Rectal smooth muscle tissue (tissue), 1 donor: ENCODE data around the gene IQCK.

ENCODE experiments used
- H3K27ac ChIP-seq: one replicate; pipeline ENCODE4 v1.7.0; 2013; ENCODE audit warnings: low read depth, low read length, inconsistent platforms
- H3K27me3 ChIP-seq: one replicate; pipeline ENCODE4 v1.7.0; 2013; ENCODE audit warnings: low read length; ENCODE audit not compliant: control insufficient read depth, insufficient read depth
- H3K36me3 ChIP-seq: one replicate; pipeline ENCODE4 v1.7.0; 2013; ENCODE audit warnings: low read length; ENCODE audit not compliant: control insufficient read depth, insufficient read depth
- H3K4me1 ChIP-seq: one replicate; pipeline ENCODE4 v1.7.0; 2013; ENCODE audit warnings: low read length; ENCODE audit not compliant: control insufficient read depth, insufficient read depth
- H3K4me3 ChIP-seq: one replicate; pipeline ENCODE4 v1.7.0; 2013; ENCODE audit warnings: low read length
- H3K9ac ChIP-seq: one replicate; pipeline ENCODE4 v1.7.0; 2013; ENCODE audit warnings: low read length

The IQCK gene

DNA sequence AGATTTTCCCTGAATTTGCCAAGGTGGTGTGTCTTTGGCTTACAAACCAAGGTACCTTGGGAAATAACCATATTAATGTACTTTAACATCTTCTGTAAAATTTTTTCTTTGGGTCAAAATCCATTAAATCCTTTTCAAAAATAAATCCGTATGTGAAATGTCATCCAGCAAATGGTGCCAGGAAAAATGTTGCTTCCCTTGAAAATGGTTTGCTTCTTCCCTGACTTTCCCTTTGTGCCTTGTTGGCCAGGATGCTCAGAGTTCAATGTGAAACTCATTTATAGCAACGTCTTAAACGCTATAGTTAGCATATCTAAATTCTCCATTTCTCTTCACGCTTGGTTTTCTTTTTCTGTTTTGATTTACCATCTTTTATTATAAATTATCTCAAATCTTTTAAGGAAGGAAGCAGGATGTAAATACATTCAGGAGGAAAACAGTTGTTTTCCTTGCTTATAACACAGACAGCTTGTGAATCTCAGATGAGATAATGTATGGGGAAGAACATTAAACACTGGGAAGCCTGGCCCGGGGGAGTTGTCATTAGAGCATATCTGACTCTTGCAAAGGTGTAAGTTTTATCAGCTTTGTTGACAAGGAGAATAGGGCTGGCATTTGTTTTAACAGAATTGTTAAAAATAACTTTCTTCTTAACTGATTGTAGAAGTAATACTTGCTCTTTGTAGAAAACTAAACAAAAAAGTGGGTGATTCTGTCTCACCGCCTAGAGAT lies 124.5 kb downstream of the IQCK start:
- Histone ChIP-seq H3K4me3 (no peak overlapping the region), H3K36me3 (no peaks in the 10 kb centered on the region), H3K27ac (no peak overlapping the region), H3K27me3 (no peaks in the 10 kb centered on the region), H3K9ac (no peak overlapping the region), H3K4me1 (no peaks in the 10 kb centered on the region)

DNA sequence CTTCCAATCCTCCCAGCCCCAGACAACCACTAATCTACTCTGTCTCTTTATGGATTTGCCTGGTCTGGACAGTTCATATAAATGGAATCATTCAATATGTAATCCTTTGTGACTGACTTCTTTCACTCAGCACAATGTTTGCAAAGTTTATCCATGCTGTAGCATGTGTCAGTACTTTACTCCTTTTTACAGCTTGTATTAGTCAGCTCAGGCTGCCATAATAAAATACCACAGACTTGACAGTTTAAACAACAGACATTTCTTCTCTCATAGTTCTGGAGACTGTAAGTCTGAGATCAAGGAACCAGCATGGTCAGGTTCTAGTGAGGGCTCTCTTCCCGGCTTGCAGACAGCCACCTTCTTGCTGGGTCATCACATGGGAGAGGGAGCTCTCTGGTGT lies 125.3 kb downstream of the IQCK start:
- Histone ChIP-seq H3K27me3 (no peaks in the 10 kb centered on the region), H3K36me3 (no peaks in the 10 kb centered on the region), H3K4me1 (no peaks in the 10 kb centered on the region), H3K4me3 (no peak overlapping the region), H3K9ac (no peak overlapping the region), H3K27ac (no peak overlapping the region)

DNA sequence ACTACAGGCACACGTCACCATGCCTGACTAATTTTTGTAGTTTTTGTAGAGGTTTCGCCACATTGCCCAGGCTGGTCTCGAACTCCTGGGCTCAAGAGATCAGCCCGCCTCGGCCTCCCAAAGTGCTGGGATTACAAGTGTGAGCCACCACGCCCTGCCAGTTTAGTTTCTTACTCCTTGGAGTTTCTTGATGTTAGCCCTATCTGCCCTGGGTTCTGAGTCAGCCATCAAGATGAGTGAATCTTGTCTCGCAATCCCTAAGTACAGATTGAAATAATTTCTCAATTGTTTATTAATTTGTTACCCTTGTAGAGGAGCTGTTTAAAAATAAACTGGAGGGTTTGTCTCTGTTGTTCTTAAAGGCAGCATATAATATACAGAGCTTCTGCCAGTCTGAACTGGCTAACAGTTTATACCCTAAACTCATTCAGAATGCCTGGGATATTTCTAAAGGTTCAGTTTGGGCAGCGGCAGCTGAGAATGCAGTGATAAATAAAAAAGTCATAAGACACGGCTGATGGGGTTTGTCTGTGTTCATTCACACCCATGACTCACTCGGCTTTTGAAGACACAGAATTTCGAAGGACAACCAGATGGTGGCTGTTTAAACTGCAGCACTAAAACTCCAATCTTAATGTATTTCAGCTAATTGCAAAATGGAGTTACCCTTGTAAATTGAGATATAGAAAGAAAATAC lies 127.0 kb downstream of the IQCK start:
- H3K27ac ChIP-seq = no peak overlapping the region
- H3K4me1 ChIP-seq = no peaks in the 10 kb centered on the region
- no peaks in the 10 kb centered on the region for H3K36me3 ChIP-seq
- no peaks in the 10 kb centered on the region for H3K27me3 ChIP-seq
- H3K9ac ChIP-seq = no peak overlapping the region
- no peak overlapping the region for H3K4me3 ChIP-seq

DNA sequence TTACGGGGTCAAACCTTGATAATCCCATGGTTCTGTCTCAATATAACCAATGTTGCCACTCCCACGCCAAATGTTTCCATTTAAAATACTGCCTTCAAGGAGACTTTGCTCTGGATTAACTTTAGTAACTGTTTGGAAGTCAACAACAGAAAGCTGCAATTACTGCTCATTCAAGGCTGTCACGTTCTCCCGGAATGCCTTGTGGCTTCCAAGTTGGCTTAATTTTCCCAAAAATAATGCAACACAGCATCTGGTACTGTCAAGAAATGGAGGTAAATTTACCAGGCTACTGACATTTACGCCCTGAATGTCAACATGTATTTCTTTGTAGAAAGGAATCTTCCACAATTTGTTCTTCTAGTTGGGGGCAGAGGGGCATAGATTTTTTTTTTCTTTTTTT lies 128.4 kb downstream of the IQCK start:
- H3K9ac ChIP-seq = no peak overlapping the region
- H3K27ac ChIP-seq = no peak overlapping the region
- H3K27me3 ChIP-seq = no peaks in the 10 kb centered on the region
- no peaks in the 10 kb centered on the region for H3K36me3 ChIP-seq
- no peaks in the 10 kb centered on the region for H3K4me1 ChIP-seq
- H3K4me3 ChIP-seq = no peak overlapping the region

DNA sequence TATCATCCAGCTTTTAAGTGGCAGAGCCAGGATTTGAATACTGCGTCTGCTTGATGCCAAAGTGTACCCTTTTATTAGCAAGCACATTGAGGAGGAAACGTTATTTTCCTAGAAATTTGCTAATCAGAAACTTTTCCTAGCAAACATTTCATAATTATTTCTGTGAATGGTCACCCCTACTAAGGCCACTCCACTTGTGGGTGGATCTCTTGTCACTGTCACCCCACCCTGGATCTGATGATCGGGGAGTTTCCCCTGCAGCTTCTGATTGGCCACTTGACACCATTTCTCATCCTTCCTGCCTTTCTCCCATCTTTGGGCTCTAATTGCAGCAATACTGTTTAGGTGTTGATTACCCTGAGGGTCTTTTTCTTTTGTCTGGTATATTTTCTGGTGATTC lies 130.7 kb downstream of the IQCK start:
- no peaks in the 10 kb centered on the region for H3K36me3 ChIP-seq
- no peak overlapping the region for H3K4me3 ChIP-seq
- no peaks in the 10 kb centered on the region for H3K27me3 ChIP-seq
- H3K4me1 ChIP-seq = no peaks in the 10 kb centered on the region
- H3K9ac ChIP-seq = no peak overlapping the region
- H3K27ac ChIP-seq = no peak overlapping the region

DNA sequence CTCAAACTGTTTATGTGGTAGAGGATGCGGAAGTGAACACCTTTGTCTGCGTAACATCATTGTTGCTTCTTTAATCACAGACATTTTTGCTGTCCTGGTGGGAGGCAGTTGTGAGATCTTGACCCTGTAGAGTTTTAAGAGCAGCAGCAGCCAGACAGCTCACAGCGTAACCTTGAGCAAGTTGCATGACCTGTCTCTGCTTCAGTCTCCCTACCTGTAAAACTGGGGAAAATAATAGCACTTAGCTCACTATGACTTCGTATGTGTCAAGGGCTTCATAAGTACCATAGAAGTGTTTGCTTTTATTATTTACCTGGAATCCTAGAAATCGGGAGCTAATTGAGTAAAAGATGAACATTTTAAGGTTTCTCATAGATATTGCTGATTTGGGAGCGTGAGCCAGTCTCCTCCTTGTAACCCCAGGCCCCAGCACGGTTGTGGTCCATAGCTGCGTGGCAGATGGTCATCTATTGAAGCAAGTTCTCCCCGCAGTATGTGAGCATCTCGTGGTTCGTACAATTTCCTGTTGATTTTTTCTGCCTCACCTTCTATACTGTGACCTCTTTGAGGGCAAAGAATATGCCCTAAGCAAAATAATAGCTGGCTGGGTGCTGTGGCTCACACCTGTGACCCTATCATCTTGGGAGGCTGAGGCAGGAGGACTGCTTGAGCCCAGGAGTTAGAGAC lies 132.2 kb downstream of the IQCK start:
- Histone ChIP-seq H3K27me3 (no peaks in the 10 kb centered on the region), H3K36me3 (no peaks in the 10 kb centered on the region), H3K4me3 (no peak overlapping the region), H3K27ac (no peak overlapping the region), H3K9ac (no peak overlapping the region), H3K4me1 (no peaks in the 10 kb centered on the region)

DNA sequence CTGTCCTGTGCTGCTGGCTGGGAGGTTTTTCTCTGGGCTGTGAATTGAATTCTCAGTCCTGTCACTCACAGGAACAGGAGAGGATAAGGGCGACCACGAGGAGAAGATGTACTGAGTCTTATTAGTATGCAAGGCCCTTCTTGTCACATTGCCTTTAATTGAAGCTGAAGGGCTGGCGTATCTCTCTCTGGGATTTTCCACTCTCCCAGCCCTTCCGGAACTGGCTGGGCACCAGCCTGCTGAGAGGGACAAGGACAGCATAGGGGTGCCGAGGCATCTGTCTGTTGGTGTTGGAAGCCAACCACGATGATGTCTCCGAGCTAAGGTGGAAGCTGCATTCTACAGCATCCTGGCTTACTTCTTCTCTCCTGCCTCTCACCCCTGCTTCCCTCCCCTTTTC lies 133.4 kb downstream of the IQCK start:
- H3K4me1 ChIP-seq = no peaks in the 10 kb centered on the region
- H3K27me3 ChIP-seq = no peaks in the 10 kb centered on the region
- no peak overlapping the region for H3K9ac ChIP-seq
- no peak overlapping the region for H3K4me3 ChIP-seq
- H3K36me3 ChIP-seq = no peaks in the 10 kb centered on the region
- H3K27ac ChIP-seq = no peak overlapping the region

DNA sequence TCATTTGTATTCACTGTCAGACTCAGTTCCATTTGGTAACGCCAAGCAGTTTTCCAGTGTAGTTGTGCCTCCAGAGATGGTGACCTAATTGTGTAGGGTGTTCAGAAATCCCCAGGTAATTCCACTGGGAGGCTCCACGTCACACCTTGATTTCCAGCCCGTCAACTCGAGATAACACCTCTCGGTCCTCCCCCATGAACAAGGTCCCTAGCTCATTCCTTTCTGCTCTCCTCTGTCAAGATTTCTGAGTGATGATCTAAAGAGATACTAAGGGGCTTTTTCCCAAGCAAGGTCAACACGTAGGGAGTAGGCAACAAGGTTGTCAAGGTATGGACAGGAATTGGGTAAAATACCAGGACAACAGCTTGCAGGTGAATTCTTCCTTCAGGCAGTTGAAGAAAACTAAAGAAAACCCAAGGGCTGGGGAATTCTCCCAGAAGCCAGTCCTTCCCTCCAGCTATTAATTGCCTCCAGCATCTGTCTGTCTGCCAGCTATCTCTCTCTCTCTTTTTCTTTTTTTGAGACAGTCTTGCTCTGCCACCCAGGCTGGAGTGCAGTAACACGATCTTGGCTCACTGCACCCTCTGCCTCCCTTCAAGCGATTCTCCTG lies 135.2 kb downstream of the IQCK start:
- no peak overlapping the region for H3K4me3 ChIP-seq
- no peaks in the 10 kb centered on the region for H3K36me3 ChIP-seq
- no peaks in the 10 kb centered on the region for H3K4me1 ChIP-seq
- H3K27me3 ChIP-seq = no peaks in the 10 kb centered on the region
- no peak overlapping the region for H3K27ac ChIP-seq
- H3K9ac ChIP-seq = no peak overlapping the region

DNA sequence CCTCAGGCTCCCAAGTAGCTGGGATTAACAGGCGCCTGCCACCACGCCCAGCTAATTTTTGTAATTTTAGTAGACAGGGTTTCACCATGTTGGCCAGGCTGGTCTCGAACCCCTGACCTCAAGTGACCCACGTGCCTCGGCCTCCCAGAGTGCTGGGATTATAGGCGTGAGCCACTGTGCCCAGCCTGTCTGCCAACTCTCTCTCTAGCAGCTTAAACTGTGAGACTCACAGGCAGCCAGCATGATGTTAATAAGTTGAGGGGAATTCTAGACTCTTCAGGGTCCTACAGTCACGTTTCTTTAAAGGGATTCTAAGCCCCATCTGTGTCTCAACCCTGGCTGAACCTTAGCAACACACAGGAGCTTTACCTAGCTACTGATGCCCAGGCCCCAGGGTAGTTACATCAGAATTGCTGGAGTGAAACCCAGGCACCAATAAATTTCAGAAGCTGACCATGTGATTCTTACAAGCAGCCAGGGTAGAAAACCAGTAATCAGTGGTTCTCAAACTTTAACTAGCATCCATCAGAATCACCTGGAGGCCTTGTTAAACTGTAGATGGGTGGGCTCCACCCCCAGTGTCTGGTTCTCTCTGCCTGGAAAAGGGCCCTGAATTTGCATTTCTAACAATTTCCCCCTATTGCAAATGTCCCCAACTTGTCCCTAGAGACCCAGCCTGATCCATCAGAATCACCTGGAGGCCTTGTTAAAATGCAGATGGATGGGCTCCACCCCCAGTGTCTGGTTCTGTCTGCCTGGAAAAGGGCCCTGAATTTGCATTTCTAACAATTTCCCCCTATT lies 135.9 kb downstream of the IQCK start:
- no peaks in the 10 kb centered on the region for H3K4me1 ChIP-seq
- H3K36me3 ChIP-seq = no peaks in the 10 kb centered on the region
- H3K4me3 ChIP-seq = no peak overlapping the region
- H3K9ac ChIP-seq = no peak overlapping the region
- H3K27me3 ChIP-seq = no peaks in the 10 kb centered on the region
- H3K27ac ChIP-seq = no peak overlapping the region

DNA sequence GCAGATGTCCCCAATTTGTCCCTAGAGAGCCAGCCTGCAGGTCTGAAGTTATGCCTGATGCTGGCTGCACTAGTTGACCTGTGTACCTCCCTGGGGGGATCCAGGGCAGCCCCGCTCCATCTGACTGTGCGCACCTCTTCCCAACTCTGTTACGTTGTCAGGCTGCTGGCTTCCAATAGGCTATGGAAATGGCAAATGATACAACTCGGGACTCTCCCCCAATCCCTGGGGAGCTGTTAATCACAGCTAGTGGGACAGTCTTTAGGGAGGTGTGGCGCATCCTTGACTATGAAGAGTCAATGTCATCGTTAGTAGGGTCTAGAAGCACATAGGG lies 136.4 kb downstream of the IQCK start:
- H3K4me3 ChIP-seq = no peak overlapping the region

DNA sequence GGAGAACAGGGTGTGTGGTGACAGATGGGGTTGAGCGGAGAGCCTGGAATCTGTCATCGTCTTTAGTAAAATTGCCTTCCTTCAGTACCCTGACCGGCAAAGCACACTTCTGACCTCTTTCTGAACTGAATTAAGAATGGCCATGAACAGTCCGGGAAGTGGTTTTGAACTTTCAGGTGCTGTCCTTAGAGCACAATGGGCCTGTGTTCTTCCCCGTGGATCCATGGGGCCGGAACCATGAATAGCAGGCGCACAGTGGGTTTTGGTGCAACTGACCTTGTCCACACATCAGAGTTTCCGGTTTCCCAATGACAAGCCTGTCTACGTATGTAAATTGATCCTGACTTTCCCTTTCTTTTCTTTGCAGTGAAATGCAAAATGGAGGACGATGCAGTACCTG lies 138.0 kb downstream of the IQCK start:
- Histone ChIP-seq H3K9ac (no peak overlapping the region), H3K27ac (no peak overlapping the region), H3K27me3 (no peaks in the 10 kb centered on the region), H3K36me3 (no peaks in the 10 kb centered on the region), H3K4me1 (peaks cover 4% of the 10 kb centered on the region), H3K4me3 (no peak overlapping the region)

More for the DNA sequence above, 136.4 kb downstream of the IQCK start:
- H3K27ac ChIP-seq = no peak overlapping the region
- H3K36me3 ChIP-seq = no peaks in the 10 kb centered on the region
- H3K9ac ChIP-seq = no peak overlapping the region
- H3K27me3 ChIP-seq = no peaks in the 10 kb centered on the region
- H3K4me1 ChIP-seq = no peaks in the 10 kb centered on the region
